Hepatocyte (in vitro differentiated cells): ENCODE results near the gene TFDP3.

ENCODE experiments used
- CTCF ChIP-seq: fragments of 200-600 bp; sonication (generic); IDR thresholded peaks from 2 replicates; pipeline ENCODE4 v1.5.1; 2016; ENCODE audit warnings: antibody characterized with exemption, mild to moderate bottlenecking; ENCODE audit not compliant: poor library complexity
- EZH2phosphoT487 ChIP-seq: fragments of 200-600 bp; sonication (generic); IDR thresholded peaks from one replicate; pipeline ENCODE4 v1.6.1; 2018; ENCODE audit warnings: antibody characterized with exemption, mild to moderate bottlenecking, low read depth, moderate library complexity; ENCODE audit not compliant: unreplicated experiment, severe bottlenecking

GRCh38 chrX:133191739-133192039 lies 26.5 kb downstream of the TFDP3 start:
- TF ChIP-seq CTCF, result no peak
- TF ChIP-seq EZH2phosphoT487, result no peak
